Measurements from ENCODE around the gene FNTB. TPM values are rescaled to one million over a fixed set of nuclear protein-coding genes. Genes with fewer than 3 reads are reported as not detected.

FNTB gene
- total RNA-seq, 2 donors from 2014 or later = 17.2 to 21.3 TPM

DNA sequence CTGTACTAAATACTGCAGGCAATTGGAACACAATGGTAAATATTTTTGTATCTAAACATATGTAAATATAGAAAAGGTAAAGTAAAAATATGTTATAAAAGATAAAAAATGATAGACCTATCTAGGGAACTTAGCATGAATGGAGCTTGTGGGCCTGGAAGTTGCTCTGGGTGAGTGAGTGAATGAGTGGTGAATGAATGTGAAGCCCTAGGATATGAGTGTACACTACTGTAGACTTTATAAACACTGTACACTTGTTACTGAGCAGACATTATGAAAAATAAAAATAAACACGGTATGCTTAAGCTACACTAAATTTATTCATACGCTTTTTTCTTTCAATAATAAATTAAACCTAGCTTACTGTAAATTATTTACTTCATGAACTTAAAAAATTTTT is 7.8 kb downstream of the FNTB start:
- Histone ChIP-seq H3K9ac (ENCODE audit: extremely low read depth, low read length, poor library complexity, severe bottlenecking) (no peak overlapping the region), H3K27ac (ENCODE audit: low read depth, low read length) (no peak overlapping the region), H3K4me1 (ENCODE audit: control insufficient read depth, insufficient read depth, low read length) (no peaks in the 10 kb centered on the region), H3K36me3 (ENCODE audit: control insufficient read depth, insufficient read depth, low read length) (no peaks in the 10 kb centered on the region), H3K4me3 (ENCODE audit: low read length) (no peak overlapping the region), H3K27me3 (ENCODE audit: control insufficient read depth, insufficient read depth, low read length, poor library complexity, severe bottlenecking) (no peaks in the 10 kb centered on the region), H3K9me3 (ENCODE audit: control insufficient read depth, low read length) (no peaks in the 10 kb centered on the region)
- Mint-ChIP-seq H3K4me1 (peaks cover 3% of the 10 kb centered on the region), H3K27me3 (ENCODE audit: insufficient read depth) (no peaks in the 10 kb centered on the region), H3K9me3 (no peaks in the 10 kb centered on the region), H3K4me3 (no peak overlapping the region), H3K36me3 (ENCODE audit: low read depth) (peaks cover 2% of the 10 kb centered on the region), H3K27ac (no peak overlapping the region)
- TF ChIP-seq, protein P1, sequence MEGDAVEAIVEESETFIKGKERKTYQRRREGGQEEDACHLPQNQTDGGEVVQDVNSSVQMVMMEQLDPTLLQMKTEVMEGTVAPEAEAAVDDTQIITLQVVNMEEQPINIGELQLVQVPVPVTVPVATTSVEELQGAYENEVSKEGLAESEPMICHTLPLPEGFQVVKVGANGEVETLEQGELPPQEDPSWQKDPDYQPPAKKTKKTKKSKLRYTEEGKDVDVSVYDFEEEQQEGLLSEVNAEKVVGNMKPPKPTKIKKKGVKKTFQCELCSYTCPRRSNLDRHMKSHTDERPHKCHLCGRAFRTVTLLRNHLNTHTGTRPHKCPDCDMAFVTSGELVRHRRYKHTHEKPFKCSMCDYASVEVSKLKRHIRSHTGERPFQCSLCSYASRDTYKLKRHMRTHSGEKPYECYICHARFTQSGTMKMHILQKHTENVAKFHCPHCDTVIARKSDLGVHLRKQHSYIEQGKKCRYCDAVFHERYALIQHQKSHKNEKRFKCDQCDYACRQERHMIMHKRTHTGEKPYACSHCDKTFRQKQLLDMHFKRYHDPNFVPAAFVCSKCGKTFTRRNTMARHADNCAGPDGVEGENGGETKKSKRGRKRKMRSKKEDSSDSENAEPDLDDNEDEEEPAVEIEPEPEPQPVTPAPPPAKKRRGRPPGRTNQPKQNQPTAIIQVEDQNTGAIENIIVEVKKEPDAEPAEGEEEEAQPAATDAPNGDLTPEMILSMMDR (conservative IDR thresholded peaks at IDR 0.05) = no peak
- WGBS, 2 experiments (ENCODE audit: insufficient coverage in 1 of 2, insufficient read length in 1 of 2) = 92 to 98% methylated on average over 2 of the region's 2 CpGs
- DNase-seq = no peak

DNA sequence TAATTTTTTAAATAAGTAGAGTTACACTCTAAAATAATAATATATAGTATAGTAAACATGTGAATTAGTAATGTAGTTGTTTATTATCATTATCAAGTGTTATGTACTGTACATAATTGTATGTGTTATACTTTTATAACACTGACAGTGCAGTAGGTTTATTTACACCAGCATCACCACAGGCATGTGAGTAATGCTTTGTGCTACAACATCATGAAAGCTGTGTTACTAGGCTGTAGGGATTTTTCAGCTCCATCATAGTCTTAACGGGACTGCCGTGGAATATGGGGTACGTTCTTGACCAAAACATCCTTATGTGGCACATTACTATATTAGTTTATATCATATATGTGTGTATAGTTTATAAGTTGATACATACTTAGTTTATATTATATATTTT is 8.6 kb downstream of the FNTB start:
- TF ChIP-seq, protein P1 (conservative IDR thresholded peaks at IDR 0.05) = no peak
- H3K4me1 ChIP-seq (ENCODE audit: control insufficient read depth, insufficient read depth, low read length) = no peaks in the 10 kb centered on the region
- H3K4me3 Mint-ChIP-seq = no peak overlapping the region
- DNase-seq = no peak
- H3K27ac ChIP-seq (ENCODE audit: low read depth, low read length) = no peak overlapping the region
- no peaks in the 10 kb centered on the region for H3K9me3 Mint-ChIP-seq
- WGBS, 2 experiments (ENCODE audit: insufficient coverage in 1 of 2, insufficient read length in 1 of 2) = 80% methylated on average over 1 of the region's 3 CpGs; no CpG with 5 or more reads in 1 of the 2 experiments
- H3K9ac ChIP-seq (ENCODE audit: extremely low read depth, low read length, poor library complexity, severe bottlenecking) = no peak overlapping the region
- no peaks in the 10 kb centered on the region for H3K9me3 ChIP-seq (ENCODE audit: control insufficient read depth, low read length)
- H3K27me3 Mint-ChIP-seq (ENCODE audit: insufficient read depth) = no peaks in the 10 kb centered on the region
- H3K4me1 Mint-ChIP-seq = peaks cover 3% of the 10 kb centered on the region
- no peaks in the 10 kb centered on the region for H3K36me3 ChIP-seq (ENCODE audit: control insufficient read depth, insufficient read depth, low read length)
- H3K4me3 ChIP-seq (ENCODE audit: low read length) = no peak overlapping the region
- no peak overlapping the region for H3K27ac Mint-ChIP-seq
- H3K27me3 ChIP-seq (ENCODE audit: control insufficient read depth, insufficient read depth, low read length, poor library complexity, severe bottlenecking) = no peaks in the 10 kb centered on the region
- peaks cover 2% of the 10 kb centered on the region for H3K36me3 Mint-ChIP-seq (ENCODE audit: low read depth)

DNA sequence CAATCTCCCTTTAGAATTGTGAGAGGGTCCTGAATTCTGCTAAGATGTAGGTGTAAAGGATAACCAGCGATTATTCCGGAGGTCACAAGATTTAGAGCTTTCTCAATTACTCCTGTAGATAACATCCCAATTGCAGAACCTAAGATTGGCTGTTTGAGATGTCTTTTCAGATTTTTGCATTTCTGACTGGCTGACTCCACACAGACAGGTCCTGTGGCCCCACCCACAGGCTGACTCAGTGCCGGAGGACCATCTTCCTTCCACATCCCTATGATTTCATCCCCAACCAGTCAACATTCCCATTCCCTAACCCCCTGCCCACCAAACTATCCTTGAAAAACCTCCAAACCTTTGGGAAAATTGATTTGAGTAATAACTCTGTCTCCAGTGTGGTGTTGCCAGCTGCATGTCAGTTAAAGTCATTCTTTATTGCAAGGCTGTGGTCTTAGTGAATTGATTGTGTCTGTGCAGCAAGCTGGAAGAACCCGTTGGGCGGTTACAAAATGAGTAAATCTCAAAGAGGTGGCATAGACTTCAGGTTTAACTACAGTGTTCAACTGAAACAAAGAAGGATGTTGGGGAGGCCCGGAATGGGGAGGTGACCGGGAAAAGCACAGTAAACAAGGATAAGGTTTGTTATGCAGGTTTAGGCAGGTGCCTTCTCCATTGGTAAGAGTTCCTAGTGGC is 10.6 kb downstream of the FNTB start:
- H3K4me1 ChIP-seq (ENCODE audit: control insufficient read depth, insufficient read depth, low read length) = no peaks in the 10 kb centered on the region
- H3K36me3 ChIP-seq (ENCODE audit: control insufficient read depth, insufficient read depth, low read length) = no peaks in the 10 kb centered on the region
- H3K27ac ChIP-seq (ENCODE audit: low read depth, low read length) = no peak overlapping the region
- no peaks in the 10 kb centered on the region for H3K27me3 Mint-ChIP-seq (ENCODE audit: insufficient read depth)
- H3K4me3 ChIP-seq (ENCODE audit: low read length) = no peak overlapping the region
- no peak overlapping the region for H3K4me3 Mint-ChIP-seq
- H3K27me3 ChIP-seq (ENCODE audit: control insufficient read depth, insufficient read depth, low read length, poor library complexity, severe bottlenecking) = no peaks in the 10 kb centered on the region
- no peaks in the 10 kb centered on the region for H3K9me3 ChIP-seq (ENCODE audit: control insufficient read depth, low read length)
- WGBS, 2 experiments (ENCODE audit: insufficient coverage in 1 of 2, insufficient read length in 1 of 2) = 96 to 98% methylated on average over 4 to 7 of the region's 7 CpGs
- TF ChIP-seq, protein P1 (conservative IDR thresholded peaks at IDR 0.05) = no peak
- H3K9me3 Mint-ChIP-seq = no peaks in the 10 kb centered on the region
- peaks cover 3% of the 10 kb centered on the region for H3K4me1 Mint-ChIP-seq
- DNase-seq = no peak
- peaks cover 2% of the 10 kb centered on the region for H3K36me3 Mint-ChIP-seq (ENCODE audit: low read depth)
- H3K27ac Mint-ChIP-seq = no peak overlapping the region
- H3K9ac ChIP-seq (ENCODE audit: extremely low read depth, low read length, poor library complexity, severe bottlenecking) = no peak overlapping the region

All from endodermal cell (in vitro differentiated cells).